Stomach (tissue), 9 donors: ENCODE results near the gene MEGF6. TPM values are rescaled to one million over a fixed set of nuclear protein-coding genes. Genes with fewer than 3 reads are reported as not detected.
A peak's percentile ranks its signal among the peaks of the same experiment; 100 is the strongest.
"Not testable (repeated sequence)": the region's sequence is repeated elsewhere in the genome, so short reads cannot be mapped to it uniquely, and the experiment has no call there.

Experiments
- DNase-seq, 2 donors: peaks; one replicate each; pipeline versions ENCODE4 v3.0.0 to v3.0.0-alpha.2; 2013 to 2019
- H3K27ac ChIP-seq, 5 donors: fragments of 200-600 bp in 4 of 5; sonication (generic) in 4 of 5; one replicate each; pipeline ENCODE4 v1.5.1; 2013 to 2019; ENCODE audit warnings: mild to moderate bottlenecking in 1 of 5, moderate library complexity in 1 of 5
- H3K27me3 ChIP-seq, 3 donors: fragments of 200-600 bp; sonication (generic); one replicate each; pipeline ENCODE4 v1.5.1; 2017 to 2019; ENCODE audit warnings: mixed run types in 1 of 3
- H3K36me3 ChIP-seq, 4 donors: fragments of 200-600 bp; sonication (generic); 1 replicate in 3 of 4; 2 replicates in 1 of 4; pipeline ENCODE4 v1.5.1; 2016 to 2019
- H3K4me1 ChIP-seq, 4 donors: fragments of 200-600 bp; sonication (generic); one replicate each; pipeline ENCODE4 v1.5.1; 2016 to 2019
- H3K4me3 ChIP-seq, 4 donors: fragments of 200-600 bp; sonication (generic) in 3 of 4; one replicate each; pipeline ENCODE4 v1.5.1; 2016 to 2019; ENCODE audit warnings: mild to moderate bottlenecking in 1 of 4
- H3K9me3 ChIP-seq, 4 donors: fragments of 200-600 bp; sonication (generic); one replicate each; pipeline ENCODE4 v1.5.1; 2016 to 2019
- CTCF ChIP-seq, 7 experiments: fragments of 450-650 bp in 4 of 7; fragments of 200-600 bp in 3 of 7; sonication (generic) in 3 of 7; IDR thresholded peaks; one replicate each; pipeline ENCODE4 v1.5.1; 2016 to 2019; ENCODE audit warnings: antibody characterized with exemption in 7 of 7, control low read depth in 2 of 7, mild to moderate bottlenecking in 1 of 7
- EP300 ChIP-seq: sonication (generic); formaldehyde crosslinking; IDR thresholded peaks from one replicate; pipeline ENCODE4 v1.6.1; 2017; ENCODE audit warnings: antibody characterized with exemption
- POLR2A ChIP-seq, 4 donors: fragments of 450-650 bp; IDR thresholded peaks; one replicate each; pipeline ENCODE4 v1.6.1; 2016; ENCODE audit warnings: antibody characterized with exemption in 4 of 4, control low read depth in 2 of 4, mild to moderate bottlenecking in 1 of 4, moderate library complexity in 1 of 4
- POLR2AphosphoS5 ChIP-seq, 3 donors: sonication (generic); formaldehyde crosslinking; IDR thresholded peaks; one replicate each; pipeline ENCODE4 v1.6.1; 2016; ENCODE audit warnings: antibody characterized with exemption in 3 of 3
- WGBS, 5 donors: extraction: QIAGEN DNeasy Blood & Tissue Kit in 3 of 5; methylation state at CpG; one replicate each; pipeline versions ENCODE4 v1.1.5 to v1.1.7; 2013 to 2018; 5-methylcytosine and 5-hydroxymethylcytosine counted together
- intact Hi-C: fragments of 100-400 bp; cut with DNase I; formaldehyde crosslinking; loops from one replicate; pipeline ENCODE4 v1.15.1; 2023; ENCODE audit warnings: low total_unique reads
- polyA plus RNA-seq, 3 donors: library from polyadenylated mRNA; stranded (reverse); fragments of 200-250 nt; gene quantifications; one replicate each; pipeline ENCODE4 v1.2.3, GENCODE V29; 2013
- total RNA-seq, 5 donors: library from RNA; depleted of rRNA; stranded (reverse); fragments of >200 nt; gene quantifications; one replicate each; pipeline versions ENCODE4 v1.1.0 to v1.2.3, GENCODE V29; 2014 to 2016
- donor health status: healthy with polysubstance abuse.
- donor health status: Bipolar disorder and iron deficiency.
- donor health status: healthy.

The MEGF6 gene
- total and polyA plus RNA-seq, 8 donors, result 2.6 to 57.2 (median 26.7) TPM

DNA sequence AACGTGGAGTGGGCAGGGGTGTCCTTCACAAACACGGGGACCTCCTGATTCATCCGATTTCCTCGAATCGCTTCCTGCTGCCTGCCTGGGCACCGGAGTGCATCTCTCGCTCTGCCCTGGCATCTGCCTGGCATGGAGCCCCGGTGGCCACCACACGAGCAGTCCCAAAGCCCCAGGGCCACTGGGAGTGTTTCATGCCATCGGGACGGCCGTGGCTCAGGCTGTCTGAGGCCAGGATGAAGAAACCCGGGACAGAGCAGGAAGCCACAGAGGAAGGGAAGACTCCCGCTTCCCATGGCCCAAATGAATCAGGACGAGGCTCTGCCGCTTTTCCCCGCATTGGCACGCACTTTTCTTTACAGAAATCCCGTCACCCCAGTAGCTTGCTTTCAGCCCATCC lies 32.4 kb downstream of the MEGF6 start:
- H3K36me3 ChIP-seq, result no peaks in the 10 kb centered on the region
- TF ChIP-seq EP300 (no peak), POLR2AphosphoS5 (IDR thresholded peaks at IDR 0.05) (no peak), POLR2A (IDR thresholded peaks at IDR 0.05) (no peak), CTCF (IDR thresholded peaks at IDR 0.05) (no peak)
- no peak overlapping the region for H3K4me3 ChIP-seq
- H3K27me3 ChIP-seq, result peaks cover 0 to 42% (median 0%) of the 10 kb centered on the region in 3 donors
- H3K9me3 ChIP-seq, result no peaks in the 10 kb centered on the region
- DNase-seq, result no peak
- H3K27ac ChIP-seq, result no peak overlapping the region
- no peaks in the 10 kb centered on the region for H3K4me1 ChIP-seq
- 89 to 91% (median 89%) methylated on average over 16 to 19 of the region's 19 CpGs for WGBS, 5 donors
- intact Hi-C loops, result no loop called here

DNA sequence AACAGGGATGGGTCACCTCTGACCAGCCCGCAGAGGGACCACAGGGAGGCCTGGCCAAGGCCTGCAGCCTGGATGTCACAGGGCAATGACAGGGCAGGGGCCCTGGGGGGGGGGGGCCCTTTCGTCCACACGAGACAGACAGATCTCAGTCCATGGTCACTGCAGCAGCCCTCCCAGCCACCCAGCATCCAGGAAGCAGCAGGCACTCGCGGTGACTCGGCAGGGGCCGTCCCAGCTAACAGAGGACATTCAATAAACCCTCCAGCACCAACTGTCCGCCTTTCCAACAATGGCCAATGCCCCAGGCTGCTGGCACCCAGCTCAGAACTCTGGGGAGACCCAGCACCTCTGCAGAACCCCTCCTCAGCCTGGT lies 32.9 kb downstream of the MEGF6 start:
- Histone ChIP-seq H3K36me3 (no peaks in the 10 kb centered on the region), H3K4me3 (no peak overlapping the region), H3K27ac (no peak overlapping the region), H3K4me1 (no peaks in the 10 kb centered on the region), H3K27me3 (peaks cover 0 to 42% (median 0%) of the 10 kb centered on the region in 3 donors), H3K9me3 (no peaks in the 10 kb centered on the region)
- no peak for DNase-seq
- 84 to 94% (median 87%) methylated on average over 2 to 8 of the region's 8 CpGs for WGBS, 5 donors
- TF ChIP-seq CTCF (IDR thresholded peaks at IDR 0.05), result no peak
- TF ChIP-seq EP300, result no peak
- no peak for TF ChIP-seq POLR2A (IDR thresholded peaks at IDR 0.05)
- intact Hi-C loops, result no loop called here

- Histone ChIP-seq H3K36me3 (no peaks in the 10 kb centered on the region), H3K4me3 (no peak overlapping the region), H3K9me3 (no peaks in the 10 kb centered on the region), H3K27ac (no peak overlapping the region), H3K27me3 (peaks cover 0 to 42% (median 0%) of the 10 kb centered on the region in 3 donors), H3K4me1 (no peaks in the 10 kb centered on the region)
- no peak for DNase-seq
- intact Hi-C loops, result no loop called here
- WGBS, 5 donors, result 72 to 85% (median 80%) methylated on average over 21 to 27 of the region's 27 CpGs
- no peak for TF ChIP-seq POLR2A (IDR thresholded peaks at IDR 0.05)
- TF ChIP-seq POLR2AphosphoS5 (IDR thresholded peaks at IDR 0.05), result no peak
These were observed 33.4 kb downstream of the MEGF6 start for GRCh38 chr1:3577711-3578432.

DNA sequence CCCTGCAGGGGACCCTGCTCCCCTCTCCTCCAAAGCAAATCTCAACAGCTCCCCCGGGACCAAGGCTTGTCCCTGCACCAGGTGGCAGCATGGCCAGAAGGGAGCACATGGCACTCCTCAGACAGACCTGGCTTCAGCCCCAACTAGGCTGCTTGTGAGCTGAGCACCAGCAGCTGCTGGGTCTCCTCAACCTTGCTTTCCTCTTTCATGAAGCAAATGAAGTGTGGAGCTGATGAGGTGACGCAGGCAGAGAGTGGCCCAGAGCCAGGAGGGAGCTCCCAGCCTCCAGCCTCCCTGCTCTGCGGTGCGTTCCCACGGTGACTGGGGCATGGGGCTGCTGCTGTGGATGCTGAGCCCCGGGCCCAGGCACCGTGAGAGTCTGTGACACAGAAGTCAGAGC lies 34.0 kb downstream of the MEGF6 start:
- no peaks in the 10 kb centered on the region for H3K36me3 ChIP-seq
- H3K27me3 ChIP-seq, result peaks cover 0 to 39% (median 0%) of the 10 kb centered on the region in 3 donors
- H3K4me3 ChIP-seq, result no peak overlapping the region
- intact Hi-C loops, result no loop called here
- peak in 1 of 2 donors; percentile 79 for DNase-seq
- no peaks in the 10 kb centered on the region for H3K4me1 ChIP-seq
- TF ChIP-seq POLR2AphosphoS5 (IDR thresholded peaks at IDR 0.05), result no peak
- TF ChIP-seq CTCF (IDR thresholded peaks at IDR 0.05), result no peak
- TF ChIP-seq EP300, result no peak
- TF ChIP-seq POLR2A (IDR thresholded peaks at IDR 0.05), result no peak
- H3K27ac ChIP-seq, result no peak overlapping the region
- H3K9me3 ChIP-seq, result no peaks in the 10 kb centered on the region
- WGBS, 5 donors, result 77 to 90% (median 82%) methylated on average over 7 of the region's 7 CpGs

GRCh38 chr1:3575993-3576392 lies 35.3 kb downstream of the MEGF6 start:
- H3K36me3 ChIP-seq, result no peaks in the 10 kb centered on the region
- no peak for TF ChIP-seq POLR2AphosphoS5 (IDR thresholded peaks at IDR 0.05)
- no peak for TF ChIP-seq POLR2A (IDR thresholded peaks at IDR 0.05)
- no peak for TF ChIP-seq EP300
- TF ChIP-seq CTCF (IDR thresholded peaks at IDR 0.05), result no peak
- no peak overlapping the region for H3K4me3 ChIP-seq
- no peaks in the 10 kb centered on the region for H3K9me3 ChIP-seq
- H3K27me3 ChIP-seq, result peaks cover 0 to 27% (median 0%) of the 10 kb centered on the region in 3 donors
- H3K27ac ChIP-seq, result no peak overlapping the region
- intact Hi-C loops, result no loop called here
- peak in 1 of 2 donors; percentile 49 for DNase-seq
- 88 to 91% (median 89%) methylated on average over 8 to 15 of the region's 15 CpGs for whole genome bisulfite sequencing, 5 donors
- H3K4me1 ChIP-seq, result no peaks in the 10 kb centered on the region

DNA sequence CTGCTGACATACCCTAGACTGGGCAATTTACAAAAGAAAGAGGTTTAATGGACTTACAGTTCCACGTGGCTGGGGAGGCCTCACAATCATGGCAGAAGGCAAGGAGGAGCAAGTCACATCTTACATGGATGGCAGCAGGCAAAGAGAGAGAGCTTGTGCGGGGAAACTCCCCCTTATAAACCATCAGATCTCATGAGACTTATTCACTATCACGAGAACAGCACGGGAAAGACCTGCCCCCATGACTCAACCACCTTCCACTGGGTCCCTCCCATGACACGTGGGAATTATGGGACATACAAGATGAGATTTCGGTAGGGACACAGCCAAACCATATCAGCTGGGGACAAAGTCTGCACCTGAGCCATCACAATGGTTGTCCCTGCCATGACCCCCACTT lies 35.8 kb downstream of the MEGF6 start:
- H3K36me3 ChIP-seq, H3K4me3 ChIP-seq, H3K9me3 ChIP-seq, H3K27ac ChIP-seq, DNase-seq, H3K4me1 ChIP-seq, intact Hi-C loops: not testable (repeated sequence)
- H3K27me3 ChIP-seq, result peaks cover 0 to 22% (median 0%) of the 10 kb centered on the region in 3 donors
- 71 to 87% (median 78%) methylated on average over 6 of the region's 6 CpGs for WGBS, 5 donors
